ENCODE measurements around the gene TLX1.

TLX1 gene

GRCh38 chr10:101143345-101143630 lies 12.2 kb downstream of the TLX1 start:
- Histone ChIP-seq H4K20me1 (ENCODE audit: insufficient read depth, low read length, poor library complexity, severe bottlenecking) (no peaks in the 10 kb centered on the region), H3K4me3 (ENCODE audit: low read length, poor library complexity, severe bottlenecking) (no peak overlapping the region), H3K4me2 (ENCODE audit: low read depth, low read length, poor library complexity, severe bottlenecking) (no peak overlapping the region), H3F3A (ENCODE audit: low read depth) (no peaks in the 10 kb centered on the region), H2AFZ (ENCODE audit: low read length) (no peak overlapping the region), H3K36me3 (ENCODE audit: insufficient read depth, low read length) (no peaks in the 10 kb centered on the region), H3K9ac (ENCODE audit: low read depth, low read length, poor library complexity, severe bottlenecking) (no peak overlapping the region), H3K27me3 (ENCODE audit: insufficient read depth, low read length, poor library complexity, severe bottlenecking) (no peaks in the 10 kb centered on the region), H3K79me2 (ENCODE audit: insufficient read depth, low read length) (no peaks in the 10 kb centered on the region), H3K4me1 (ENCODE audit: insufficient read depth, low read length, poor library complexity, severe bottlenecking) (no peaks in the 10 kb centered on the region), H3K9me3 (ENCODE audit: insufficient read depth, low read depth, low read length) (no peaks in the 10 kb centered on the region), H3K9me2 (replicated peaks; ENCODE audit: low read depth, low read length) (no peaks in the 10 kb centered on the region)
- no peak for TF ChIP-seq EZH2phosphoT487 (IDR thresholded peaks at IDR 0.05; ENCODE audit: borderline replicate concordance)
- TF ChIP-seq CTCF (conservative IDR thresholded peaks at IDR 0.05; ENCODE audit: low read length) = no peak

- Histone ChIP-seq H3K79me2 (ENCODE audit: insufficient read depth, low read length) (no peaks in the 10 kb centered on the region), H4K20me1 (ENCODE audit: insufficient read depth, low read length, poor library complexity, severe bottlenecking) (no peaks in the 10 kb centered on the region), H3K9me3 (ENCODE audit: insufficient read depth, low read depth, low read length) (no peaks in the 10 kb centered on the region), H3F3A (ENCODE audit: low read depth) (no peaks in the 10 kb centered on the region), H3K27me3 (ENCODE audit: insufficient read depth, low read length, poor library complexity, severe bottlenecking) (no peaks in the 10 kb centered on the region), H3K4me2 (ENCODE audit: low read depth, low read length, poor library complexity, severe bottlenecking) (no peak overlapping the region), H3K4me3 (ENCODE audit: low read length, poor library complexity, severe bottlenecking) (no peak overlapping the region), H3K9me2 (replicated peaks; ENCODE audit: low read depth, low read length) (no peaks in the 10 kb centered on the region), H3K4me1 (ENCODE audit: insufficient read depth, low read length, poor library complexity, severe bottlenecking) (no peaks in the 10 kb centered on the region), H2AFZ (ENCODE audit: low read length) (no peak overlapping the region), H3K36me3 (ENCODE audit: insufficient read depth, low read length) (no peaks in the 10 kb centered on the region), H3K9ac (ENCODE audit: low read depth, low read length, poor library complexity, severe bottlenecking) (no peak overlapping the region)
- TF ChIP-seq CTCF (conservative IDR thresholded peaks at IDR 0.05; ENCODE audit: low read length) = no peak
- no peak for TF ChIP-seq EZH2phosphoT487 (IDR thresholded peaks at IDR 0.05; ENCODE audit: borderline replicate concordance)
These were observed 13.0 kb downstream of the TLX1 start for GRCh38 chr10:101144053-101144452.

GRCh38 chr10:101145145-101145544 lies 14.0 kb downstream of the TLX1 start:
- Histone ChIP-seq H3K36me3 (ENCODE audit: insufficient read depth, low read length) (no peaks in the 10 kb centered on the region), H3K9me3 (ENCODE audit: insufficient read depth, low read depth, low read length) (no peaks in the 10 kb centered on the region), H2AFZ (ENCODE audit: low read length) (no peak overlapping the region), H3K27me3 (ENCODE audit: insufficient read depth, low read length, poor library complexity, severe bottlenecking) (no peaks in the 10 kb centered on the region), H4K20me1 (ENCODE audit: insufficient read depth, low read length, poor library complexity, severe bottlenecking) (no peaks in the 10 kb centered on the region), H3K79me2 (ENCODE audit: insufficient read depth, low read length) (no peaks in the 10 kb centered on the region), H3K4me1 (ENCODE audit: insufficient read depth, low read length, poor library complexity, severe bottlenecking) (no peaks in the 10 kb centered on the region), H3K9ac (ENCODE audit: low read depth, low read length, poor library complexity, severe bottlenecking) (no peak overlapping the region), H3K4me3 (ENCODE audit: low read length, poor library complexity, severe bottlenecking) (no peak overlapping the region), H3F3A (ENCODE audit: low read depth) (no peaks in the 10 kb centered on the region), H3K4me2 (ENCODE audit: low read depth, low read length, poor library complexity, severe bottlenecking) (no peak overlapping the region), H3K9me2 (replicated peaks; ENCODE audit: low read depth, low read length) (no peaks in the 10 kb centered on the region)
- TF ChIP-seq EZH2phosphoT487 (IDR thresholded peaks at IDR 0.05; ENCODE audit: borderline replicate concordance) (no peak), CTCF (conservative IDR thresholded peaks at IDR 0.05; ENCODE audit: low read length) (no peak)
